HFFc6 (cell line): Measurements from ENCODE around the gene SELENOV. TPM values are rescaled to one million over a fixed set of nuclear protein-coding genes. Genes with fewer than 3 reads are reported as not detected.

ENCODE experiments used
- DNase-seq: peaks from one replicate; pipeline ENCODE4 v3.0.0-alpha.2; 2018
- H3K27ac Mint-ChIP-seq: 2 replicates; pipeline ENCODE4 v1.8.0; 2020; ENCODE audit warnings: mild to moderate bottlenecking, mixed read lengths
- H3K27me3 Mint-ChIP-seq: 2 replicates; pipeline ENCODE4 v1.8.0; 2021; ENCODE audit warnings: mild to moderate bottlenecking, moderate library complexity, mixed read lengths; ENCODE audit not compliant: insufficient read depth
- H3K36me3 Mint-ChIP-seq: 2 replicates; pipeline ENCODE4 v1.8.0; 2021; ENCODE audit warnings: low read depth, mixed read lengths
- H3K4me1 Mint-ChIP-seq: 2 replicates; pipeline ENCODE4 v1.8.0; 2020; ENCODE audit warnings: low read depth, mixed read lengths
- H3K4me3 Mint-ChIP-seq: 2 replicates; pipeline ENCODE4 v1.8.0; 2020; ENCODE audit warnings: mild to moderate bottlenecking, moderate library complexity, mixed read lengths
- H3K9me3 Mint-ChIP-seq: 2 replicates; pipeline ENCODE4 v1.8.0; 2020; ENCODE audit warnings: mild to moderate bottlenecking, mixed read lengths
- total RNA-seq, 6 experiments: library from RNA; stranded (reverse); fragmentation: NEBNext Ultra II Directional; extraction: Animal tissue kit (Norgen Biotek cat#: 25700); gene quantifications; 2 replicates in 1 of 6; 3 replicates in 5 of 6; pipeline ENCODE4 v1.2.3, GENCODE V29; 2021
- TF ChIP-seq, protein P1 (sequence below): fragments of 200-600 bp; sonication (generic); IDR thresholded peaks from 2 replicates; pipeline ENCODE4 v1.5.0; 2021; ENCODE audit warnings: antibody characterized with exemption, mild to moderate bottlenecking

Gene SELENOV
- total RNA-seq, 6 experiments from 2014 or later, result not detected

DNA sequence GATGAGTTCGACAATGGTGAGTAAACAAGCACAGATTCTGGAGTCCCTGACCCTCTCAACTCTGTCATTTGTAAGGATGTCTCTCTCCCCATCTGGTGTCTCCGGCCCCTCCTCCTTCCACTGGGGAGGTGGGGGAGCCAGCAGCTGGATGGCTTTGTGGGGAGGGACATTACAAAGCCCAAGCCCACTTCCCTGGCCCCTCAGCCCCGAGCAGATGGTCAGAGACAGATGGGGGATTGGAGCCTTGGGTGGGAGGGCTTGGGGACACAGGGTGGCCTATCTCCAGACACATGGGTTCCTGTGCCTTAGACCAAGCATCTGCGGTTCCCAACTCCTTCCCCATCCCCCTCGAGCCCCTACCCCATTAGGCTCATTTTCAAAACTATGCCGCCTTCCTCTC is 31.8 kb upstream of the SELENOV start:
- Mint-ChIP-seq H3K27ac (no peak overlapping the region; the same call in 1 of the 2 replicates), H3K9me3 (no peaks in the 10 kb centered on the region), H3K27me3 (peaks cover 6% of the 10 kb centered on the region; the same call in 1 of the 2 replicates), H3K4me1 (peaks cover 21% of the 10 kb centered on the region), H3K36me3 (peaks cover 9% of the 10 kb centered on the region), H3K4me3 (no peak overlapping the region; the same call in 1 of the 2 replicates)
- DNase-seq, result no peak
- TF ChIP-seq, protein P1, sequence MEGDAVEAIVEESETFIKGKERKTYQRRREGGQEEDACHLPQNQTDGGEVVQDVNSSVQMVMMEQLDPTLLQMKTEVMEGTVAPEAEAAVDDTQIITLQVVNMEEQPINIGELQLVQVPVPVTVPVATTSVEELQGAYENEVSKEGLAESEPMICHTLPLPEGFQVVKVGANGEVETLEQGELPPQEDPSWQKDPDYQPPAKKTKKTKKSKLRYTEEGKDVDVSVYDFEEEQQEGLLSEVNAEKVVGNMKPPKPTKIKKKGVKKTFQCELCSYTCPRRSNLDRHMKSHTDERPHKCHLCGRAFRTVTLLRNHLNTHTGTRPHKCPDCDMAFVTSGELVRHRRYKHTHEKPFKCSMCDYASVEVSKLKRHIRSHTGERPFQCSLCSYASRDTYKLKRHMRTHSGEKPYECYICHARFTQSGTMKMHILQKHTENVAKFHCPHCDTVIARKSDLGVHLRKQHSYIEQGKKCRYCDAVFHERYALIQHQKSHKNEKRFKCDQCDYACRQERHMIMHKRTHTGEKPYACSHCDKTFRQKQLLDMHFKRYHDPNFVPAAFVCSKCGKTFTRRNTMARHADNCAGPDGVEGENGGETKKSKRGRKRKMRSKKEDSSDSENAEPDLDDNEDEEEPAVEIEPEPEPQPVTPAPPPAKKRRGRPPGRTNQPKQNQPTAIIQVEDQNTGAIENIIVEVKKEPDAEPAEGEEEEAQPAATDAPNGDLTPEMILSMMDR, result no peak

DNA sequence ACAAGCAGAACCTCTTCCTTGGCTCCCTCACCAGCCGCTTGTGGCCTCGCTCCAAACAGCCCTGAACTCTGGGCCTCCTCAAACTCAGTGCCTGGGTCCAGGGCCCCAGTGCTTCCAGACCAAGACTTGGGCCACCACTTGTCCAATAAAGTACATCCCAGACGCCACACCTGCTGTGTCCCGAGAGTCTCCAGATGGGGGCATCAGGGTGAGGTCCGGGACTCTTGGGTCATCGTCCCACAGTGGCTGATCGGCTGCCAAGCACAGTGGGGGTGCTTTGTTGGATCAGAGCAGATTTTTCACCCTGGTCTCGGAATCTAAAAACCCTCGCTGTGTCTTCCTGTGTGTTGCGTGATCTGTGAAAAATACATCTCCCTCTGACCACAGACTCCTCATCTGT is 25.2 kb upstream of the SELENOV start:
- peaks cover 11% of the 10 kb centered on the region for H3K4me1 Mint-ChIP-seq
- no peaks in the 10 kb centered on the region; the same call in 1 of the 2 replicates for H3K27me3 Mint-ChIP-seq
- TF ChIP-seq, protein P1, result no peak
- H3K4me3 Mint-ChIP-seq, result no peak overlapping the region
- H3K27ac Mint-ChIP-seq, result no peak overlapping the region
- H3K9me3 Mint-ChIP-seq, result no peaks in the 10 kb centered on the region
- H3K36me3 Mint-ChIP-seq, result peaks cover 5% of the 10 kb centered on the region
- DNase-seq, result no peak

- H3K27me3 Mint-ChIP-seq, result peaks cover 9% of the 10 kb centered on the region
- no peak overlapping the region for H3K4me3 Mint-ChIP-seq
- H3K27ac Mint-ChIP-seq, result no peak overlapping the region
- peaks cover 5% of the 10 kb centered on the region; the same call in 1 of the 2 replicates for H3K36me3 Mint-ChIP-seq
- TF ChIP-seq, protein P1, result no peak
- H3K9me3 Mint-ChIP-seq, result no peaks in the 10 kb centered on the region
- peaks cover 11% of the 10 kb centered on the region for H3K4me1 Mint-ChIP-seq
- no peak for DNase-seq
Observed at GRCh38 chr19:39492225-39492624, 22.7 kb upstream of the SELENOV start.

GRCh38 chr19:39492788-39493187 is 22.2 kb upstream of the SELENOV start:
- H3K27me3 Mint-ChIP-seq, result peaks cover 11% of the 10 kb centered on the region
- H3K27ac Mint-ChIP-seq, result no peak overlapping the region
- DNase-seq, result no peak
- peaks cover 11% of the 10 kb centered on the region for H3K4me1 Mint-ChIP-seq
- no peaks in the 10 kb centered on the region for H3K9me3 Mint-ChIP-seq
- H3K4me3 Mint-ChIP-seq, result no peak overlapping the region
- TF ChIP-seq, protein P1, result no peak
- H3K36me3 Mint-ChIP-seq, result peaks cover 5% of the 10 kb centered on the region; the same call in 1 of the 2 replicates

GRCh38 chr19:39494661-39495060 is 20.3 kb upstream of the SELENOV start:
- peaks cover 25% of the 10 kb centered on the region for H3K4me1 Mint-ChIP-seq
- H3K4me3 Mint-ChIP-seq, result no peak overlapping the region
- DNase-seq, result no peak
- TF ChIP-seq, protein P1, result no peak
- H3K27me3 Mint-ChIP-seq, result peaks cover 24% of the 10 kb centered on the region
- peaks cover 5% of the 10 kb centered on the region; the same call in 1 of the 2 replicates for H3K36me3 Mint-ChIP-seq
- H3K9me3 Mint-ChIP-seq, result no peaks in the 10 kb centered on the region
- H3K27ac Mint-ChIP-seq, result no peak overlapping the region

- Mint-ChIP-seq H3K4me3 (no peak overlapping the region), H3K9me3 (no peaks in the 10 kb centered on the region), H3K36me3 (peaks cover 5% of the 10 kb centered on the region; the same call in 1 of the 2 replicates), H3K27ac (no peak overlapping the region), H3K27me3 (peaks cover 34% of the 10 kb centered on the region), H3K4me1 (peaks cover 29% of the 10 kb centered on the region)
- TF ChIP-seq, protein P1, result no peak
- no peak for DNase-seq
Observed at GRCh38 chr19:39496063-39496462, 18.9 kb upstream of the SELENOV start.
